BJ (cell line): ENCODE measurements around the gene ARHGAP42. TPM values are rescaled to one million over a fixed set of nuclear protein-coding genes. Genes with fewer than 3 reads are reported as not detected.

Experiments
- CTCF ChIA-PET: fragments of 350-600 bp; formaldehyde crosslinking; extraction: SDS; loops from one replicate; lab custom pipeline; 2021; ENCODE audit warnings: antibody characterized with exemption, inconsistent platforms; lab: Yijun Ruan, JAX
- POLR2A ChIA-PET: fragments of 300-600 bp; sonication (Branson Sonifier 250); formaldehyde crosslinking; extraction: SDS; loops from one replicate; lab custom pipeline; 2021; ENCODE audit warnings: antibody characterized with exemption; lab: Charles Lee
- DNase-seq: peaks from one replicate; pipeline ENCODE4 v3.0.0-alpha.2; 2011; ENCODE audit warnings: low read depth
- H3K27me3 ChIP-seq: 2 replicates; pipeline ENCODE4 v1.6.0; 2011; ENCODE audit warnings: low read length; ENCODE audit not compliant: control insufficient read depth, insufficient read depth
- H3K36me3 ChIP-seq: 2 replicates; pipeline ENCODE4 v1.5.1; 2011; ENCODE audit warnings: low read length; ENCODE audit not compliant: control insufficient read depth, insufficient read depth
- H3K4me3 ChIP-seq: 2 replicates; pipeline ENCODE4 v1.5.1; 2011; ENCODE audit warnings: low read depth, mild to moderate bottlenecking, control low read depth, low read length
- polyA plus RNA-seq: library from polyadenylated mRNA; depleted of rRNA; stranded (reverse); fragments of >200 nt; gene quantifications from 2 replicates; pipeline ENCODE4 v1.2.3, GENCODE V29; 2011
- TF ChIP-seq, protein P1 (sequence below): IDR thresholded peaks from 2 replicates; pipeline ENCODE4 v1.5.1; 2011; ENCODE audit warnings: low read depth, mild to moderate bottlenecking, control low read depth, inconsistent platforms, low read length, moderate library complexity; ENCODE audit not compliant: insufficient read depth

The ARHGAP42 gene
- polyA plus RNA-seq, 1 experiment, result 0.76 TPM

- ChIA-PET POLR2A (no interaction called here), CTCF (no interaction called here)
- Histone ChIP-seq H3K4me3 (no peak overlapping the region), H3K27me3 (no peaks in the 10 kb centered on the region), H3K36me3 (no peaks in the 10 kb centered on the region)
- DNase-seq, result no peak
- TF ChIP-seq, protein P1, sequence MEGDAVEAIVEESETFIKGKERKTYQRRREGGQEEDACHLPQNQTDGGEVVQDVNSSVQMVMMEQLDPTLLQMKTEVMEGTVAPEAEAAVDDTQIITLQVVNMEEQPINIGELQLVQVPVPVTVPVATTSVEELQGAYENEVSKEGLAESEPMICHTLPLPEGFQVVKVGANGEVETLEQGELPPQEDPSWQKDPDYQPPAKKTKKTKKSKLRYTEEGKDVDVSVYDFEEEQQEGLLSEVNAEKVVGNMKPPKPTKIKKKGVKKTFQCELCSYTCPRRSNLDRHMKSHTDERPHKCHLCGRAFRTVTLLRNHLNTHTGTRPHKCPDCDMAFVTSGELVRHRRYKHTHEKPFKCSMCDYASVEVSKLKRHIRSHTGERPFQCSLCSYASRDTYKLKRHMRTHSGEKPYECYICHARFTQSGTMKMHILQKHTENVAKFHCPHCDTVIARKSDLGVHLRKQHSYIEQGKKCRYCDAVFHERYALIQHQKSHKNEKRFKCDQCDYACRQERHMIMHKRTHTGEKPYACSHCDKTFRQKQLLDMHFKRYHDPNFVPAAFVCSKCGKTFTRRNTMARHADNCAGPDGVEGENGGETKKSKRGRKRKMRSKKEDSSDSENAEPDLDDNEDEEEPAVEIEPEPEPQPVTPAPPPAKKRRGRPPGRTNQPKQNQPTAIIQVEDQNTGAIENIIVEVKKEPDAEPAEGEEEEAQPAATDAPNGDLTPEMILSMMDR, result no peak
Measured at GRCh38 chr11:100769165-100769564, 82.1 kb downstream of the ARHGAP42 start.

DNA sequence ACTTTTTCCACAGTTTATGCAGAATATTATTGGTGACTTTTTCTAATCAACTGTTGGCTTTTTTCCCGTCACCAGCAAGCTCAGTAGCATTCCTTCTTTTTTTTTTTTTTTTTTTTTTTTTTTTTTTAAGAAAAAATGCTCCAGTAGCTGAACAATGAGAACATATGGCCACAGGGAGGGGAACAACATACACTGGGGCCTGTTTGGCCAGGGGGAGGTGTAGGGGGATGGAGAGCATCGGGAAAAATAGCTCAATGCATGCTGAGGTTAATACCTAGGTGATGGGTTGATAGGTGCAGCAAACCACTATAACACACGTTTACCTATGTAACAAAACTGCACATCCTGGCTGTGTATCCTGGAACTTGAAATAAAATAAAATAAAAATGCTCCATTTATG, 82.5 kb downstream of the ARHGAP42 start:
- Histone ChIP-seq H3K36me3 (no peaks in the 10 kb centered on the region), H3K27me3 (no peaks in the 10 kb centered on the region), H3K4me3 (no peak overlapping the region)
- POLR2A ChIA-PET, result no interaction called here
- CTCF ChIA-PET, result no interaction called here
- TF ChIP-seq, protein P1, result no peak
- DNase-seq, result no peak

DNA sequence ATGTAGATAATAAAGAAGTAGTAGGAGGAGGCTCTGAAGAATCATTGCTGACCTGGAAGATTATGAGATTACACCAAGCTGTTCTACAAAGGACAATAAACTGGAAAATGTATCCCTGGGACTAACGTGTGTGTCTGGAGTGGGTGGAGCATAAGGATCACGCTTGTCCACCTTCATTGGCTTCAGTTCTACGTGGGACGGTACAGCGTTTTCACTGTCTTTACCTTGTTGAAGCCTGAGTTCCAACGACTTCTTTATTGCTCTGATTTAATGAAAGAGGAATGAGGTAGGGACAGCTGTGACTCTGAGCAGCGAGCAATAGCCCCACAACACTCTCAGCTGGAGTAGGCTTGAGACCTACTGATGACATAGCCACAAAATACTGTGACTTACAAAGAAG, 87.0 kb downstream of the ARHGAP42 start:
- Histone ChIP-seq H3K4me3 (no peak overlapping the region), H3K27me3 (no peaks in the 10 kb centered on the region), H3K36me3 (no peaks in the 10 kb centered on the region)
- CTCF ChIA-PET, result interaction anchor here (0.7 kb wide), 1 partner anchor 142 kb away, joined by 3 read pairs; no protein-coding TSS in a partner anchor
- DNase-seq, result no peak
- TF ChIP-seq, protein P1, result no peak
- POLR2A ChIA-PET, result no interaction called here

DNA sequence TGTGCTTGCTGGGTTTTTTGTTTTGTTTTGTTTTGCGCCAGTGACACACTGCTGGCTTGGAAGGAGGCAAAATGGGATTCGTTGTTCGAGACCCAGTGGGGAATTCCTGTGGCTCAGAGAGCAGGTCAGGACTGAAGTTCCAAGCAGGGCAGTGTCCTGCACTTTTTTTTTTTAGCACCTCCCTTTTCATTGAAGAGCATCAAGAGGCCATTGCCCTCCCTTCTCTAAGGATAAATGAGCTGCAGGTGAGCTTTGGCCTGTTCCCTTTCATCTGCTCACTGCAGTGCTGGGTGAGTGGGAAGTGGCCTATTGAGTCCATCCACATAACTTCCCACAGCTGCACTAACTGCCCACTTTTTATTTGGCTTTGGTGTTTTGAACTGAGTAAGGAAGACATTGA, 87.8 kb downstream of the ARHGAP42 start:
- Histone ChIP-seq H3K36me3 (no peaks in the 10 kb centered on the region), H3K27me3 (no peaks in the 10 kb centered on the region), H3K4me3 (no peak overlapping the region)
- ChIA-PET CTCF (no interaction called here), POLR2A (no interaction called here)
- DNase-seq, result no peak
- TF ChIP-seq, protein P1, result no peak

DNA sequence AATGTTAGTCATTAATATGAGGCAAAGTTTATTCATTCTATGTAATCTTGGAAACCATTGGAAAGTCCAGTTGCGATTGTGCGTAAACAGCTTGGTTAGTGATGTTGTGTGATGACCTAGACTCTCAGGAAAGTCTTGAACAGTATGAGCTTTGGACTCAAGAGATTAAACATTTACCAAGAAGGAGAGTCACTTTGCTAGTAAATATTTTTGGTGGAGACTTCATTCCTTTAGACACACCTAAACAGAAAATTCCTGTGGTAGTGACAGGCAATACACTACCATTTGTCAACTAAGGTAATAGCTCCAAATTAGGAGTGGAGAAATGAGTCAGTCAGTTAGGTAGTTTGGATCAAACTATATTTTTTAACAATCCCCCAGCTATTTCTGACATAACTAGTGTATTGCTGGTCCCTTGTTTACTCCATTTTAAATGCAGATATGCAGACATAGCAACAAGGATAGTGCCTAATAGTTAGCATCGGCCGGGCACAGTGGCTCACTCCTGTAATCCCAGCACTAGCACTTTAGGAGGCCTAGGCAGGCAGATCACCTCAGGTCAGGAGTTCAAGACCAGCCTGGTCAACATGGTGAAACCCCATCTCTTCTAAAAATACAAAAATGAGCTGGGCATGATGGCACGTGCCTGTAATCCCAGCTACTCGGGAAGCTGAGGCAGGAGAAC, 89.3 kb downstream of the ARHGAP42 start:
- POLR2A ChIA-PET, result no interaction called here
- Histone ChIP-seq H3K27me3 (no peaks in the 10 kb centered on the region), H3K36me3 (no peaks in the 10 kb centered on the region), H3K4me3 (no peak overlapping the region)
- CTCF ChIA-PET, result no interaction called here
- TF ChIP-seq, protein P1, result no peak
- peak; percentile 17 for DNase-seq
